Measurements from ENCODE around the gene CELSR1.
"Not testable (repeated sequence)": the region's sequence is repeated elsewhere in the genome, so short reads cannot be mapped to it uniquely, and the experiment has no call there.

CELSR1 gene

DNA sequence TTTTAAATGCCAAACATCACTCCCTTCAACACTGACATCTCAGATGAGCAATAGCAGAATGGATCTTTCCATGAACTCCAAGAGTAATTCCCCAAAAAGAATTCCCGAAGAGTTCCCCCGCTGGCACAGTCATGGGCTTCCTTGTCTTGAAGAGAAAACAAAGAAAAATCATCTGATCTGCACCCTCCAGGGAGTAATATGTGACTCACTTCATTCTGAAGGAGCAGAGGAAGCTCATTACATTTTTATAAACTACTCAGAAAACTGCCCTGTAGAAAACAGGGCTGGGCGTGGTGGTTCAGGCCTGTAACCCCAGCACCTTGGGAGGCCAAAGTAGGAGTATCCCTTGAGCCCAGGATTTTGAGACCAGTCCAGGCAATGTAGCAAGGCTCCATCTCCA lies 35.7 kb downstream of the CELSR1 start:
- intact Hi-C loops (cut with DNase I): no loop called here
- peak in 3 of 42 donors; percentile 7 to 18 (median 17) for DNase-seq

DNA sequence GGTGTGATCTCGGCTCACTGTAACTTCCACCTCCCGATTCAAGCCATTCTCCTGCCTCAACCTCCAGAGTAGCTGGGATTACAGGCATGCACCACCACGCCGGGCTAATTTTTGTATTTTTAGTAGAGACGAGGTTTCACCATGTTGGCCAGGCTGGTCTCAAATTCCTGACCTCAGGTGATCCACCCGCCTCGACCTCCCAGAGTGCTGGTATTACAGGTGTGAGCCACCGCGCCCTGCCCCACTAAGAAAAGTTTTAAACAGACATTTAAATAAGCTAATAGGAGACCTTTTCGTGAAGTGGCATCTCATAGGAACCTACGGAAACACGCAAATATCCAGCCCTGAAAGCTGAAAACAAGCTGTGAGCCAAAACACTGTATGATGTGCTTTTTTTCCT lies 36.2 kb downstream of the CELSR1 start:
- DNase-seq; intact Hi-C loops (cut with DNase I): not testable (repeated sequence)

DNA sequence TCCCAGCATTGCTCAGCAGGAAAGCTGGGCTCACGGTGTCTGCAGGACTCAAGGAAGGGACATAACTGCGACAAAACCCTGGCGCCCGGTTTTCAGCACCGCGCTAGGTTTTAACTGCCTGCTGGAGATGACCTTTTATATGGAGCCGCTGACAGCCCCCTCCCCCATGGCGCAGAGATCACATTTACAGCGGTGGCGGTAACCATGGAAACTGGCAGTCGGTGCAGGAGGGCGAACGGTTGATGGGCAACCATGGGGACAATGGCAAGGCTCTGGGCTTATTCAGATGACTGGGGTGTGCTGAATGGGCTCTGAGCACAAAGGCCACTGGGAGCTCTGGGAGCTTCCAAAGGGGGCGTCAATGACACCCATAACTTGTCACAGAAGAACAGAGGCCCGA lies 37.2 kb downstream of the CELSR1 start:
- peak in 27 of 42 donors; percentile 2 to 53 (median 21) for DNase-seq
- intact Hi-C loops (cut with DNase I): no loop called here

DNA sequence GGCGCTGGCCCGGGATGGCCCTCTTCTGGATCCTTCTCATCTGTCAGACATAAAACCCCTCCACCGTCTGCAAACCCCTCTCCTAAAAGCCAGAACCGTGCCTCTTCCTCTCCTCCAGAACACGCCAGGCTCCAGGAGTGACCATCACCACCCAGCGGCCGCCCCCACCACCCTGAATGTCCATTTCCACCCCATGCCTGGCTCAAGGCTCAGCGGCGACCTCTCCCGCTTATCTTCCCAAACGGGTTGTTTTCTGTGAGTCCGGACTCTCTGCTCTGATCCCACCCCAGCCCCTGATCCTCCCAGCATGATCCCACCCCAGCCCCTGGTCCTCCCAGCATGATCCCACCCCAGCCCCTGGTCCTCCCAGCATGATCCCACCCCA lies 37.6 kb downstream of the CELSR1 start:
- no peak for DNase-seq
- intact Hi-C loops (cut with DNase I): no loop called here

DNA sequence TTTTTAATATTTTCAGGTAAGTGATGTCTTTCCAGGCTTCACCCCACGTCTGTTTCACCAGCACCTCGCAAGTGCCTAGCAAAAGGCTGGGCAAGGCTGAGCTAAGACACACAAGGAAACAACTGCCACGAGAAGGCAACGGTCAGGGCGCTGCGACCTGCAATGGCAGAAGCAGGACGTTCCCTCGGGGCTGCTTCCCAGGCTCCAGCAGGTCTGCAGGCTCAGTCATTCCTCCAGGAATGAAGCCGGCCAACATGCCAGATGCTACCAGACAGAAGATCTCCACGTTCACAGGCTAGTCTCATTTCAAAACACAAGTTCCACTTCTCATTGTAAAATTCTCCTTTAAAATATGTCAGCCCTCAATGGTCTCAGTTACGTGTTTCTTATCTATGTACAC lies 45.5 kb downstream of the CELSR1 start:
- intact Hi-C loops (cut with DNase I): no loop called here
- no peak for DNase-seq

DNA sequence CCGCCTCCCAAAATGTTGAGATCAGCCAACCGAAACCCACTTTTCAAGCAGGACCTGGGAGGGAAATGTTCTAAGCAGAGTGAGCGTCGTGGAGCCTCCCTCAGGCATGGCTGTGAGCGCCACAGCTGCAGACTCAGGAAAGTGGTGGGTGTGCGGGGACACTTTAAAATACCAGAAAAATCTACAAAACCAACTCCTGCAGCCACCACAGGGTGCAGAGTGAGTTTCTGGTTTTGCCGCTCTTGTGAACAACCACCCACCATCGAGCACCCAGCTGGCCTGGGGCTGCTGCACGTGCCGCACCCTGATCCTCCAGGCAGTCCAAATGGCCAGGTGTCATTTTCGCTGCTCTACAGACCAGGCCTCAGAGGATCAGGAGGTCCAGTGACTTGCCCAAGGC lies 46.9 kb downstream of the CELSR1 start:
- no peak for DNase-seq
- intact Hi-C loops (cut with DNase I): no loop called here

DNA sequence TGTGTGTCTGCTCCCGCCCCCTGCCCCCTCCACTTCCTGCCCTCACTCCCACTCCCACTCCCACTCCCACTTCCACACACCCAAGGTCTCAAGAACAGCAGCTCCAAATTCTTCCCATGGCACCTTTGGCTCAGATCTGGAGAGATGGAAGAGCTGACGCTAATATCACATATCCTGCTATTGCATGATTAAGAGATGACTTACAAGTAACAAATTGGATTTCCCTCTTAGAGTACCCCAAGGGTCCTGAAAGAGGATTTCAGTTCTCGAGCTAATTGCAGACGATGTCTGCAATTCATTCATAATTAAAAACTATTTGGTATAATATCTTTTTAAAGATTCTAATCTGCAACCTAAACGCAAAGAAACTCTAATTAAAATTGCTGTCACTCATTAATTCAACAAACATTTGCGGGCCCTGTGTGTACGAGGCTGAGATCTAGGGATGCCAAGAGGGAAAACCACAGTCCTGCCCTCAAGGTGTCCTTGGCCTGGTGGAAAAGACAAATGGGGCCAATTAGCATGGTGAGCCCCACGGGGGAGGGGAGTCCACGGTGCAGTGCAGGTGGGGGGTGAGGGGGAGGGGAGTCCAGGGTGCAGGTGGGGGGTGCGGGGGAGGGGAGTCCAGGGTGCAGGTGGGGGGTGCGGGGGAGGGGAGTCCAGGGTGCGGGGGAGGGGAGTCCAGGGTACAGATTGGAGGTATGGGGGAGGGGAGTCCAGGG lies 50.3 kb downstream of the CELSR1 start:
- no peak for DNase-seq
- intact Hi-C loops (cut with DNase I): no loop called here

DNA sequence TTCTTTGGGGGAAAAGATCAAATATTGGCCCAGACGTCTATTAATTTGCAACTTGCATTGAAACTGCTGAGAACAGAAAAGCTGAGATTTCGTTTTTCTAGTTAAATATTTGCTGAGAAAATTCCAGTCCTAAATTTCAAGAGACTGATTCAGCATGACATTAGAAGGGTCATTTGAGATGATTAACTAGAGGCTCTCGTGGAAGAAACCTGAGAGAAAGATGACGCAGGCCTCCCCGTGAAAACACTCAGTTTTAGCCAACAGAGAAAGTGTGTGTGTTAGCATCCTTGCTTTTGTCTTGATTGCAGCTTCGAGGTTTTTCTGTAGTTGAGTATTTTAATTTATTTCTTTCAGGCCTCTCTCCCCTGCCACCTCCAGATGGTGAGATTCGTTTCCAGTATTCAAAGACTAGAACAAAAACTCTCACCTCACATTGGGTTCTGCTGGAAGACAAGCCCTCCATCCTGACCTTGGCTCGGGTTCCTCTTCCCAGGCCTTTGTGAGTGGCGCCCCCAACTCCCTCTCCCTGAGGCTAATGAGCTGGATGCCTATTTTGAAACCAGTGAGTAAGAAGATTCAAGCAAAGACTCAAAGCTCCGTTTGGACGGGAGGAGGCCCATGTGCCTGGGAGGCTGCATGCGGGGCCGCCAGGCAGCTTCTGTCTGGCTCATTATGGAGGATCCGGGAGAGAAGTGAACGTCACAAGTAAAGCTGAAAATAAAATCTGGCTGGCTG lies 52.4 kb downstream of the CELSR1 start:
- intact Hi-C loops (cut with DNase I): no loop called here
- peak in 1 of 42 donors; percentile 39 for DNase-seq

DNA sequence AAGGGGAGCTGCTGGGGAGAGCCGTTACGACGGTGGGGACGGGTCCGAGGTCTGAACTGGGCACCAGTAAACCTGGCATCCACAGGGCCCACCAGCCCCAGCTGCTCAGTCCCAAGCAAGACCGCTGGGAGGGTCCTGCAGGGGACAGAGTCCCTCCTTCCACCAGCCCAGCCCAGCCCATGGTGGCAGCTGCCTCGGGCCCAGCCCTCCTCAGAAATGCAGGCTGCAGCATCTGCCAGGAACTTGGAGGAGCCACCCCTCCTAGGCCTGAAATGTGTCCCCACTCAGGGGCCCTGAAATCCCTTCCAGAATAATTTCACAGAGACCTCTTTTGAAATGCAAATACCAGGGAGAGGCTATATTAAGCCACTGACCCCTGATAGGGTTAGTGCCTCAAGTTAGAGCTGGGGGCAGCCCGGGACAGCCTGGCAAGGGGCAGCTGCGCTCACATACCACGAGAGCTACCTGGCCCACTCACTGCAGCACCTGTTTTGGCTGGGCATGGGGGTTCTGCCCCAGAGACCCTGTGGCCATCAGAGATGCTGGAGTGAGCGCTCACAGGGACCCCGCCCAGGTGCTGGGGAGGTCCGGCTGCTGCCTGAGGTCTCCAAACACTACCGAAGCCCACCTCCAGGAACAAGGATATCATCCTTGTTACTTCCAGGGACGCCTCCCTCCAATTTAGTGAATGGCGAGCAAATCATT lies 53.1 kb downstream of the CELSR1 start:
- intact Hi-C loops (cut with DNase I): no loop called here
- no peak for DNase-seq

DNA sequence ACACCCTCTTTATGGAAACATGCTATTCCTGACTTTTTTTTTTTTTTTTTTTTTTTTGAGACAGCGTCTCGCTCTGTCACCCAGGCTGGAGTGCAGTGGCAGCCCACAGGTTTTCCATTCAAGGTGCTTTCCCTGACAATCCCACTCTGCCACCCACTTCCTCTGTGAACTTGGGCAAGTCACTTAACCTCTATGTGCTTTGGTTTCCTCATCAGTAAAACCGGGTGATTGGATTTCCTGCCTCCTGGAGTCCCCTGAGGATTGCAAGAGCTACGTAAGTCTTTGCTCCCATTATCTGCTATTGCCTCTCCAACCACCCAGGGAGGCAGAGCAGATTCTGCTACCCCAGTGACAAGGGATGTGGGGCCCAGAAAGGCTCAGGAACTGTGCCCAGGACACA lies 54.1 kb downstream of the CELSR1 start:
- no peak for DNase-seq
- intact Hi-C loops (cut with DNase I): no loop called here

DNA sequence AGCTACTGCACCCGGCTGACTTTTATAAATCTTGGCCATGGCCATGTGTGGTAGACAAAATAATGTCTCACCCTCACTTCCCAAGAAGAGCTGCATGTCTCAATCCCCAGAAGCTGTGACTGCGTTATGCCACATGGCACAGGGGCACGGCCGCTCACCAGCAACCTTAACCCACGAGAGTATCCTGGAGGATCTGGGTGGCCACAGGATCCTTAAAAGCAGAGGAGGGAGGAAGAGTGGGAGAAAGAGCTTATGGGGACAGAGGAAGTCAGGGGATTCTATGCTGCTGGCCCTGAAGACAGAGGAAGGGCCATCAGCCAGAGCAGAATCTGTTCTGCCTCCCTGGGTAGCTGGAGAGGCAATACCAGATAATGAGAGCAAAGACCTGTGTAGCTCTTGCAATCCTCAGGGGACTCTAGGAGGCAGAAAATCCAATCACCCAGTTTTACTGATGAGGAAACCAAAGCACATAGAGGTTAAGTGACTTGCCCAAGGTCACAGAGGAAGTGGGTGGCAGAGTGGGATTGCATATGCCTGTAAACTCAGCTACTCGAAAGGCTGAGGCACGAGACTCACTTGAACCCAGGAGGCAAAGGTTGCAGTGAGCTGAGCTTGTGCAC lies 55.3 kb downstream of the CELSR1 start:
- intact Hi-C loops (cut with DNase I): no loop called here
- DNase-seq: no peak

DNA sequence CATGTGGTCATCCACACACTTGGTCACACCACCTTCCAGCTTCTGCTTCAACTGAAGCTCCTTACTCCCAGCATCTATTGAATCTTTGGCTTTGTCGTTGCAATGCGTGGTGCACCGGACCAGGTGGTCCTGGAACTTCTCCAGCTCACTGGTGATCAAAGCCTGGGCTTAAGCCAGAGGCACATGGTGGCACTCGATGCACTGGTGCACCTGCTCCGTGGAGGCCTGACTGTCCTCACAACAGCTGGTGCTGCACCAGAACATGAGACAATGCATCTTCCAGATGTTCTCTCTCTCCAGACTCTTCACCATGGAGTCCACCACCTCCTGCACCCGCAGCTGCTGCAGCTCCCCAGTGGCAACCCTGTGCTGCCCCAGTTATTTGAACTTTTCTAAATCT lies 56.0 kb downstream of the CELSR1 start:
- no peak for DNase-seq
- intact Hi-C loops (cut with DNase I): no loop called here

DNA sequence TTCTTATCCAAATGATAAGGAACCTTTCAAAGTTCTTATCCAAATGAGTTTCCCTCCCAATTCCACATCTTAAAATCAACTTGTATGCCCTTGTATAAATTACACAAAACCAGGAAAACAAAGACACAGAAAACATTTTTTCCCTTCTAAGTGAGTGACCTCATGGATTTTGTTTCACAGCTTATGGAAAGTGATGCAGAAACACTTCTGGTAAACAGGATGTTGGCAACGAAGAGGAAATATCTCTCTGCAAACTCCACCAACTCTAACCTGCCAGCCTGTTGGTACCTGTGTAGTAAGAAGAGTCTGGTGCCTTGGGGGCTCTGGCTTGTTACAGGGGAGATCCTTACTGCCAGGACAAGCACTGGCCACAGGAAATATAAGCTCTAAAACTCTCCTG lies 57.0 kb downstream of the CELSR1 start:
- no peak for DNase-seq
- intact Hi-C loops (cut with DNase I): no loop called here

DNA sequence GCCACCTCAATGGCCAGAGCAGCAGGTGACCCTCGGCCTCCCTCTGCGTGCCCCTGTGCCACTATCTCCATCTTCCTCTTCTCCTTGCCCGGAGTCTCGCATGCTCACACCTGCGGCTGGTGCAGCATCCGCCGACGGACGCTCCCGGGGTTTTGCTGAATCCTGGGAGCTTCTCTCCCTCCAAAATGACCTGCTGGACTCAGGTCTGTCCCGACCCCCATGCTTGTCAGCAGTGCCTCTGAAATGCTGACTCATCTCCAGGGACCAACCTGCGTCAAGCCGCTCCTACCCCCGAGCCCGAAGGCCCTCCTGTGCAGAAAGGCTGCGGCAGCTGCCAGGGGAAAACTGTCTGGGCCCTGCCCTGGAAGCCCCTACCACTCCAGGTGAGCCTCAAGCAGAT lies 58.4 kb downstream of the CELSR1 start:
- intact Hi-C loops (cut with DNase I): no loop called here
- no peak for DNase-seq

DNA sequence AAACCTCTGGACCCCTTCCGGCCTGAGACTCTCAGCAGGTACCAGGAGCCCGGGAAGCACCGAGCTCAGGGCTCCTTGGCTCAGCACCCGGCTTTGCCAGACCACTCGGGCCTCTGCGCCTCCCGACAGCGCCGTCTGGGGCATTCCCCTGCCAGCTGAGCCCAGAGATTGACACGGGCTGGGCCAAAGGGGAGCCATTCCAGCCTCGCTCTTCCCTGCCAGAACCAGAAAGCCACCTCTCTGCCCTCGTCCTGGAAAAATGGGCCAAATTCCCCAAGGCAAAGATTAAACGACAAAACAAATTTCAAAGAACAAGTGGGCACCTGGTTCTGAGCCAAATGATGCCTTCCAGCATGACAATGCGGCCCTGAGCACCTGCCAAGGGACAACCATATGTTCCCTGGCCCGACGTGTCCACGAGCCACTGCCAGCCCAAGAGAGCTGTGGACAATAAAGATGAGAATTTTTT lies 59.3 kb downstream of the CELSR1 start:
- DNase-seq: no peak
- intact Hi-C loops (cut with DNase I): no loop called here

DNA sequence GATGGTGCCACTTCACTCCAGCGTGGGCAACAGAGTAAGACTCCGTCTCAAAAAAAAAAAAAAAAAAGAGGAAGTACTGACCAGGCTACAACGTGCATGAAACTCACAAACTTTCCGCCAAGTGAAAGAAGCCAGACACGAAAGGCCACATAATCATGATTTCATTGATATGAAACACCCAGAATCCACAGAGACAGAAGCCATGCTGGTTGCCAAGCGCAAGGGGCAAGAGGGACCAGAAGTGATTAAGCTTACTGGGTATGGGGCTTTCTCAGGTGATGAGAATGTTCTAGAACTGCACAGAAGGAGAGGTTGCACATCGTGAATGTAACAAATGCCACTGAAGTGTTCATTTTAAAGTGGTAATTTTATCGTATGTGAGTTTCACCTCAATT lies 60.9 kb downstream of the CELSR1 start:
- intact Hi-C loops (cut with DNase I): no loop called here
- no peak for DNase-seq

DNA sequence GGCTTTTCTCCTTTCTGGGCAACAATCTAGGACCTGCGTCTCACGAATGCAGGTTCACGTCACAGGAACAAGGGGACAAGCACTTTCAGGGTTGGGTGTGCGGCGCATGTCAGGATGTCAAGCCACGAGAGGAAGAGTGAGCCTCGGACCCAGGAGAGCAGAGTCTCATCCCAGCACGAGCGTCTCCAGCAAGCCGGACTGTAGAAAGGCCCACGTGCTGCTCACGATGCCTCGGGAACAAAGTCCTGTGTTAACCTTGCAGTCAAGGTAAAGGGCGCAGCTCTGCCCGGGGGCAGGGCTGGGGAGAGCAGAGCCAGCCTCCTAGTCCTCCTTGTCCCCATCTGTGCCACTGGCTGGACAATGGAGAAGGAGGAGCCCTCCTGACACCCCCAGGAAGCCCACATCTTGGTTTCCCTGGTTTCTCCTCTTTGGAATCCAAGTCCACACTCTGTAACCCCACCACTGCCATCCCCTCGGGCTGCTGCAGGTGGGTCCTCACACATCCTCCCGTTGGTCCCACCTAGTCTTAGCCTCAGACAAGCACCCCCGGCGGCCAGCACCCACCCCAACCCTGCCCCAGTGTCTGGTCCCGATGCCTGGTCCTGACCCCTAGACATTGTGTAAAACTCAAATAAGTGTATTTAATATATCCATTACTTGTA lies 63.4 kb downstream of the CELSR1 start:
- intact Hi-C loops (cut with DNase I): no loop called here
- DNase-seq: no peak

DNA sequence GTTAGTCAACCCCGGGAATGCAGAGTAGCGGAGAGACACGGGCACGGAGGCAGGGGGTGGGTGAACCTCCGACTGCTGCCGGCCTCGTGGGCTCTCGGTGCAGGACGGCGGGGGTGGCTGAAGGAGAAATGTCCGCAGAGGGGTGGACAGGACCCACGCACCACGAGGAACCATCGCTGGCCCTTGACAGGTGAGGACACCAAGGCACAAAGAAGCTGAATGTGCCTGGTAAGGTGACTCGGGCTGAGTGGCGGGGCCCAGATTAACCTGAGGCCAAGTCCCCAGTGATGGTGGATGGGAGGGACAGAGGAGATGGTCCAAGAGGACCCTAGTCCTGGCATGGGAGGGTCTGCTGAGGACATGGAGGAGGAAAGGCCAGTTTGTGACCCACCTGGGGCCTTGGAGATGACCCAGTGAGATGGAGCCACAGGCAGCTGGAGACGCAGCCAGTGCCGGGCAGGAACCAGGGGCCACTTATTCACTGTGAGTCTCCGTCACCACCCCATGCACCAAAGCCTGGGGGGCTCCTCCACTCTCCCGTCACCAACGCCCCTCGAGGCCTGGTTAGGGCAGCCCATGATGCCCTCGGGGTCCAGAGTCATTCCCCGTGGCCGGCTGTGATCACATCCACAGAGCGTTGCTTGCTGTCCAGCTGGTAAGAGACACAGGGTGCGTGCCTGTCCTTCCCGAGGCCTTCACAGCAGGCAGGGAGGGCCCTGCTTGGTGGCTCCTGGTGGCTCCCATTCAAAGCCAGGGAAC lies 64.2 kb downstream of the CELSR1 start:
- intact Hi-C loops (cut with DNase I): no loop called here

DNA sequence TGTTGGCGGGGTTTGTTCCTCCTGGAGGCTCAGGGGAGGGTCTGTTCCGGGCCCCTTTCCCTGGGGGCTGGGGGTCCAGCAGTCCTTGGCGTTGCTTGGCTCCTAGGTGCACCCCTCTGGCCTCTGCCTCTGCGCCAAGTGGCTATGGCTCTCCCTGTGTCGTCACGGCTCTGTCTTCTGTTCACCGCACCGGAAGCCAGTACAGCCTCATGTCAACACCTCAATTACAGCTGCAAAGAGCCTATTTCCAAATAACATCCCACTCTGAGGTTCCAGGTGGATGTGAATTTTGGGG lies 64.8 kb downstream of the CELSR1 start:
- no peak for DNase-seq
- intact Hi-C loops (cut with DNase I): no loop called here

More for the DNA sequence above, 64.2 kb downstream of the CELSR1 start:
- DNase-seq: no peak

All from head of caudate nucleus (tissue), 42 donors.